GM21423 (cell line): ENCODE results near the gene CD2.

Source experiments
- ATAC-seq: cut with Tn5 transposase; IDR thresholded peaks from one replicate; pipeline ENCODE4 v1.9.1; 2021; ENCODE audit warnings: mild to moderate bottlenecking, moderate library complexity; ENCODE audit not compliant: unreplicated experiment

The CD2 gene

DNA sequence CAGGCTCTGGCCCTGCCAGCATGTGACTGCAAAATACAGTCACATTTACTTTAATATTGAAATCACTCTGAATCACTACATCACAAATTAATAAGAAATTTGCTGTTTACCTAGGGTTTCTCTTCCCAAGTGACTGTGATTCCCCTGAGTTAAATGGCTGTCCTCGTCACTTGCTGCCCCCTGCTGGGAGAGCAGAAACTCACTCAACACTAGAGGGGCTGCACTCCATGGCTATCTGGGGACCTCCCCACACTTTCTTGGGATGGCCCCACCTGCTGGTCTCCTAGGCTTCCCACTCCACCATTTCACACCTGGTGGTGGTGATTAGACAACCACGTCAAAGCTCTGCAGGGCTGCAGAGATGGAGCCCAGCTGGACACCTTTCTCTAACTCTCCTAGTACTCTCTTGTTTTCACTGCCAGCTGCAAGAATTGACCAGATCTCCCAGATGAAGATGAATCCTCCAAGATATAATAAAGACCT is 63.4 kb downstream of the CD2 start:
- ATAC-seq = no peak
